Measurements from ENCODE around the gene LIME1.

GRCh38 chr20:63747622-63748069 is 11.2 kb downstream of the LIME1 start:
- TF ChIP-seq POLR2A (IDR thresholded peaks at IDR 0.05) (no peak), POLR2AphosphoS5 (IDR thresholded peaks at IDR 0.05; ENCODE audit: insufficient read depth in 1 of 2, low read depth in 1 of 2) (no peak)

Measured in vagina (tissue), 2 donors.